Rectal smooth muscle tissue (tissue), 1 donor: ENCODE results near the gene TPD52L1.
A peak's percentile ranks its signal among the peaks of the same experiment; 100 is the strongest.

Experiments used
- H3K27ac ChIP-seq: one replicate; pipeline ENCODE4 v1.7.0; 2013; ENCODE audit warnings: low read depth, low read length, inconsistent platforms
- H3K27me3 ChIP-seq: one replicate; pipeline ENCODE4 v1.7.0; 2013; ENCODE audit warnings: low read length; ENCODE audit not compliant: control insufficient read depth, insufficient read depth
- H3K36me3 ChIP-seq: one replicate; pipeline ENCODE4 v1.7.0; 2013; ENCODE audit warnings: low read length; ENCODE audit not compliant: control insufficient read depth, insufficient read depth
- H3K4me1 ChIP-seq: one replicate; pipeline ENCODE4 v1.7.0; 2013; ENCODE audit warnings: low read length; ENCODE audit not compliant: control insufficient read depth, insufficient read depth
- H3K4me3 ChIP-seq: one replicate; pipeline ENCODE4 v1.7.0; 2013; ENCODE audit warnings: low read length
- H3K9ac ChIP-seq: one replicate; pipeline ENCODE4 v1.7.0; 2013; ENCODE audit warnings: low read length

TPD52L1 gene

DNA sequence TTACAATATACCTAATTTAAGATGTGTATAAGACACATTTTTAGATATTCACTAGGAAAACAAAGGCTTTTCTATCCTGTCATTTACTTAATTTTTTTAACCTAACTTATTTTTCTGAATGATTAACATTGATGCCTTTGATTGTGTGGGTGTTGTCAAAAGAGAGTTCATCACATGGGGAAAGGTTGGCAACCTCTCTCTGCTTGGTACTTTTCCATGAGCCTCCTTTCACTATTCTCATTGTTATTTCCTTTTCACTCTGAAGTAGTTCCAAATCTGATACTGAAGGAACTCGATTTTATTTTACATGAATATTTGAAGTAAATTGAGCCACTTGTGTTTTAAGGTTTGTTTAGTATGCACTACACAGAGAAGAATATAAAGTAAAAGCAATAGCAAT lies 35.9 kb downstream of the TPD52L1 start:
- Histone ChIP-seq H3K9ac (no peak overlapping the region), H3K4me1 (no peaks in the 10 kb centered on the region), H3K27me3 (no peaks in the 10 kb centered on the region), H3K4me3 (no peak overlapping the region), H3K36me3 (no peaks in the 10 kb centered on the region), H3K27ac (no peak overlapping the region)

DNA sequence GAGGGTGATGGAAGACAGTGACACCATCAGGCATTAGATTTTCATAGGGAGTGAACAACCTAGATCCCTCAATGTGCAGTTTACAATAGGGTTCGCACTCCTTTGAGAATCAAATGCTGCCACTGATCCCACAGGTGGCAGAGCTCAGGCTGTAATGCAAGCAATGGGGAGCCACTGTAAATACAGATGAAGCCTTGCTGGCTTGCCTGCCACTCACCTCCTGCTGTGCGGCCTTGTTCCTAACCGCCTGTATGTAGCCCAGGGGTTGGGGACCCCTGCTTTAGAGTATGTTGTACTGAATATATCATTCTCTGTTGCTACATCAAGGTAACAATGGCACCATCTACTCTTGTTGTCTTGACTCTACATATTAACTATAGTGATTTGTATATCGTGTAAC lies 37.1 kb downstream of the TPD52L1 start:
- Histone ChIP-seq H3K27me3 (no peaks in the 10 kb centered on the region), H3K9ac (no peak overlapping the region), H3K27ac (no peak overlapping the region), H3K4me1 (no peaks in the 10 kb centered on the region), H3K4me3 (no peak overlapping the region), H3K36me3 (no peaks in the 10 kb centered on the region)

DNA sequence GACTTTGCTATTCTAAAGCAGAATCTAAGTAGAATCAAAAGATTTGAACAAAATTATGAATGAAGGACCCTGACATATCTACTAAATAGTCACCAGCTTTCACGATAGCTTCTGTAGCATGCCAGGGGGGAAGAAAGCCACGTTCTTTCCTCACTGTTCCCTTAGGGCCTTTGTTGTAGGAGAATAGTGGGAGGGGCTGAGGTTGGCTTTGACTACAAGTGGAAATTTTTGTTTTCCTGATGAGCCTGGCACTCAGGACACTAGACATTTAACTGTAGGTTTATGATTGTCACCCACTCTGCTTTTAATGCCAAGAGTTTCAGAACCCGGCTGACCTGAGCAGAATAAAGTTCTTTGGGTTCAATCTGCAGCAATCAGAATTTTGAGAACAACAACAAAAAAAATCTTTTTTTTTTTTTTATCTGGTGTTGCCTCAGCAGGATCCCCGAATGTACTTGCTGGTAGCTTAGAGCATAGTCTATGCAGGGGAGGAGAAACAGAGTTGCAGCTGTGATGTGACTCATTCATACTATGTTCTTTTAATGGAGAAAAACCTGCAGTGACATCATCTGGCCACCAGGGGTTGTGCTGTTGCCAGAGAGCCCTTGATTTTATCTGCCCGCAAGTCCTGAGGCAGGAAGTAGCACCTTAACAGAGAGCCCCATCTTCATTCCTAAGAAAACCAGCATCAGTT lies 38.5 kb downstream of the TPD52L1 start:
- no peak overlapping the region for H3K27ac ChIP-seq
- H3K9ac ChIP-seq: no peak overlapping the region
- no peaks in the 10 kb centered on the region for H3K36me3 ChIP-seq
- no peaks in the 10 kb centered on the region for H3K4me1 ChIP-seq
- no peaks in the 10 kb centered on the region for H3K27me3 ChIP-seq
- no peak overlapping the region for H3K4me3 ChIP-seq

DNA sequence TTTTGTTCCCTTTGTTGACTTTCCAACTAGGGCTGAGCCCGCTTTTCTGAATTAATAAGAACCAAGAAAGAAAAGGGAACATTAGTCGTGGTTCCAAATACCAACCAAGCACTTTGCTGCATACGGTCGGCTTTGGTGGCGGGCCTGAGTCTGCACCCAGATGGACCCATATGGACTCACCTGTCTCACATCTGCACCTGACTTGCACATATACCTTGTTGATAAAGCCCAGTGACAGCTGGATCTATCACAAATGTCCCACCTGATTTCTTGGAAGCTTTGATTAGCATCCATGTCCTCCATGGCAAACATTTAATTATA lies 39.0 kb downstream of the TPD52L1 start:
- Histone ChIP-seq H3K27ac (no peak overlapping the region), H3K27me3 (no peaks in the 10 kb centered on the region), H3K4me1 (no peaks in the 10 kb centered on the region), H3K9ac (no peak overlapping the region), H3K4me3 (no peak overlapping the region), H3K36me3 (no peaks in the 10 kb centered on the region)

DNA sequence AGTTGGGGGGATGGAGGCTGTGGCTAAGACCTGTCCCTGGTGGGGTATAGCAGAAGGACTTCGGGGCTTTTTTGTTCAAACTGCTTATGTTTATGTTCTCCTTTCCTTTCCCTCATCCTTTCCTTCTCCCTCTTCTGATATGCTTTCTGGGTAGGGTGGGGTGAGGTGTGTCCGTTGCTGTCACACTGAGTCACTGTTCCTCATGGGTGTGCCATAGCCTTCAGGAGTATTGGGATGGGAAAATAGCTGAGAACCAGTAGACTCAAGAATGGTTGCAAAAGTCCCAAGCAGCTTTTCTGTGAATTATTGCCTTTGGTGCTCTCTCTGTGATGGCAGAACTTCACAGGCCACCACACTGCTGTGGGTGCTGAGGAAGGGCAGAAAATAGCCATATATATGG lies 39.6 kb downstream of the TPD52L1 start:
- Histone ChIP-seq H3K27ac (no peak overlapping the region), H3K4me3 (no peak overlapping the region), H3K9ac (no peak overlapping the region), H3K4me1 (peaks cover 5% of the 10 kb centered on the region), H3K36me3 (no peaks in the 10 kb centered on the region), H3K27me3 (no peaks in the 10 kb centered on the region)

DNA sequence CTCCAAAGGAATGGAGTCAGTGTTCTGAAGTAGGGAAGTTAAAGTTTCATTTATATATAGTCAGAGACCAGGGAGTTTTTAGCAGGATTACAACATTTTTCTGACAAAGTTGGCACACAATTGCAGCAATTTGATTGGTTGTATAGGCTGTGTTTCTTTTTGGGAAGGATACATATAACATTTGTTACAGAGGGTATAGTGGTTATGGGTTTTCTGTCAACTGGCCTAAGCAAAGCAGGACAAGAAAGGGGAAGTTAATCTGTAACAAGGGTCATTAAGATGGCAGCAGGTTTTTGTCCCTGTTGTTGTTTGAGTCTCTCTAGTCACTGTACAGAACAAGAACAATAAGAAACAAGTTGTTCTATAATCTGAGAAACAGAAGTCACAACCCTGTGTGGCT lies 41.4 kb downstream of the TPD52L1 start:
- H3K9ac ChIP-seq: no peak overlapping the region
- H3K36me3 ChIP-seq: no peaks in the 10 kb centered on the region
- no peak overlapping the region for H3K27ac ChIP-seq
- no peak overlapping the region for H3K4me3 ChIP-seq
- H3K27me3 ChIP-seq: no peaks in the 10 kb centered on the region
- H3K4me1 ChIP-seq: peaks cover 7% of the 10 kb centered on the region

DNA sequence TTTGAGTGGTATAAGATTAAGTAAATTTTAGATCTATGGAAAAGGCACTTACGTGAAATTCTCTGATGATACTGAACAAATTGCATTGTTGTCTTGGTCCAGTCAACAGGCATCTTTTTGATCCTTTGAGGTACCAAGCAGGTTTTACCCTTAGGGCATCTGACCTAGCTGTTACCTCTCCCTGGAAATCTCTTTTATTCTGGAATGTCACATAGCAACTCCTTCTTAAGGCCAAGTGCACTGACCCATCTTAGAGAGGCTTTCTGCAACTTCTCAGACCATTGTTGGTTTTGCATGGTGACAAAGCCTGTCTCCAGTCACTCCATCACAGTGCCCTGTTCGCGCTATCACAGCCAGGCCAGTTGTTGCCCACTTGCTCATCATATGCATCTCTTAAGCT lies 42.0 kb downstream of the TPD52L1 start:
- no peak overlapping the region for H3K9ac ChIP-seq
- no peak overlapping the region for H3K4me3 ChIP-seq
- no peaks in the 10 kb centered on the region for H3K27me3 ChIP-seq
- no peaks in the 10 kb centered on the region for H3K36me3 ChIP-seq
- H3K4me1 ChIP-seq: peaks cover 7% of the 10 kb centered on the region
- H3K27ac ChIP-seq: no peak overlapping the region

DNA sequence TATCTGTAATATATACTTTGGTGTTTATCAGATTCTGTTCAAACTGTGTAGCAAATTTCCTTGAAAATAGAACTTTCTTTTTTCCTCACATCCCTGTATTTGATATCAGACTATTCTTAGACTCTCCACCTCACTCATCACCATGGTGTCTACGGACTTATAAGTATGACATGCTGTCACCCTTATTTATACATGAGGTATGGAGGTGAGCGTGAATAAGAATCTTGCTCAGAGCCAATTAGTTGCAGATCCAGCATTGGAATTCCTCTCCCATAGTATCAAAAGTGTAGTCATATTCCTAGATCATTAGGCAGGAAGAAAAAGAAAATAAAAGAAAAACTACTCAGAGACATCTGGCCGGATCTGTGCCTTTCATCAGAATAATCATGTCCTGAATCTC lies 43.0 kb downstream of the TPD52L1 start:
- no peak overlapping the region for H3K27ac ChIP-seq
- H3K9ac ChIP-seq: no peak overlapping the region
- H3K4me1 ChIP-seq: peaks cover 7% of the 10 kb centered on the region
- H3K27me3 ChIP-seq: no peaks in the 10 kb centered on the region
- no peaks in the 10 kb centered on the region for H3K36me3 ChIP-seq
- no peak overlapping the region for H3K4me3 ChIP-seq

DNA sequence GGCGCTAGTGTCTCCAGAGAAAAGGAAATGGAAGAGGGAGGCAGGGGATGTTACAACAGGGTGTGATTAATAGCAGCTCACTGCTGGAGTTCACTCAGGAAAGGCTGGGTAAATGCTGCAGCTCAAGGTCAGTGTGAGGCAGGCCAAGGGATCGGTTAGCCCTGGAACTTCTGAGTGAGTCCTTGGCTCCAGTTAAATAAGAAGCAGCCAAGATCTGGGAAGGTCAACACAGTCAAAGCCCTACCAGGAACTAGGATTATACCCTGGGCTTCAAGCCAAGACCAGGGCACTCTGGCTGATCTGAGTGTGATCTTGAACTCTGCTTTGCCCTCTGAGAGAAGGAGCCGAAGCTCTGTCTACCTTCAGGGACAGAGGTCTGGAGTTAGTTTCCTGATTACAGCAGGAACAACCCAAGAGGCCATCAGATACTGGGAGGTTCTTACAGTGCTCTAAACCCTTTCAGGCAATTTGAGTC lies 44.3 kb downstream of the TPD52L1 start:
- H3K27me3 ChIP-seq: no peaks in the 10 kb centered on the region
- no peaks in the 10 kb centered on the region for H3K36me3 ChIP-seq
- H3K27ac ChIP-seq: peak overlapping the region; percentile 41
- H3K9ac ChIP-seq: no peak overlapping the region
- H3K4me1 ChIP-seq: peaks cover 7% of the 10 kb centered on the region
- no peak overlapping the region for H3K4me3 ChIP-seq

DNA sequence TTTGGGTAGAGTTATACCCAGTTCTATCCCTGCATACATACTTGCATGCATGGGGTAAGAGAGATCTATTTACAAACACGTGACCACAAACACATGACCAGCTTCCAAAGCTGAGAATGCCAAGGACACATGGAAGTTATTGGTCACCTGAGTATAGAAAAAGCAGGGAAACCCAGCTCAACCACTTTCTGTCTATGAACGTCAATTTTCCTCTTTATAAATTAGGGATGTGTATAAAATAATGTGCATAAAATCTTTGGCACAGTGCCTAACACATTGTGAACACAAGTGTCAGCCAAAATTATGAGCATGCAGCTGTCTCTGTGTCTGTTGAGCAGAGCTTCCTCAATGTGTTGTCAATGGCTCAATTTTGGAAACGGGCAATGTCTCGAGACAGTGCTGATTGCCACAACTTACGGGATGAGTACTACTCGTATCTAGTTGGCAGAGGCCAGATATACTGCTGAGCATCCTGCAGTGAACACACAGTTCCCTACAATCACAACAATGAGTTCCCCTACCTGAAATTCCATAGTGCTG lies 44.9 kb downstream of the TPD52L1 start:
- no peak overlapping the region for H3K9ac ChIP-seq
- no peaks in the 10 kb centered on the region for H3K27me3 ChIP-seq
- H3K36me3 ChIP-seq: no peaks in the 10 kb centered on the region
- no peak overlapping the region for H3K4me3 ChIP-seq
- peak overlapping the region; percentile 41 for H3K27ac ChIP-seq
- H3K4me1 ChIP-seq: peaks cover 7% of the 10 kb centered on the region

DNA sequence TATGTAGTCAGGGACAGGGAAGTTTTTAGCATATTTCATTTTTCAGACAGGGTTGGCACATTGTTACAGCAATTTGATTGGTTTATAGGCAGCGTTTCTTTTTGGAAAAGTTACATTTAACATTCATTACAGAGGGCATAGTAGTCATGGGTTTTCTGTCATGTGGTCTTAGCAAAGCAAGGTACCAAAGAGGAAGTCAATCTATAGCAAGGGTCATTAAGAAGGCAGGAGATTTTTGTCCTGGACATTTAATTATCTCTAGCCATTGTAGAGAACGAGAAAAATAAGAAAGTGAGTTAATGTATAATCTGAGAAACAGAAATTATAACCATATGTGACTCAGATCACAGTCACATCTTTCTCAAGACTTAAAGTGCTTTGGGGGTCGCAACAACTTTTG lies 47.4 kb downstream of the TPD52L1 start:
- Histone ChIP-seq H3K4me1 (peaks cover 7% of the 10 kb centered on the region), H3K9ac (no peak overlapping the region), H3K27me3 (no peaks in the 10 kb centered on the region)

DNA sequence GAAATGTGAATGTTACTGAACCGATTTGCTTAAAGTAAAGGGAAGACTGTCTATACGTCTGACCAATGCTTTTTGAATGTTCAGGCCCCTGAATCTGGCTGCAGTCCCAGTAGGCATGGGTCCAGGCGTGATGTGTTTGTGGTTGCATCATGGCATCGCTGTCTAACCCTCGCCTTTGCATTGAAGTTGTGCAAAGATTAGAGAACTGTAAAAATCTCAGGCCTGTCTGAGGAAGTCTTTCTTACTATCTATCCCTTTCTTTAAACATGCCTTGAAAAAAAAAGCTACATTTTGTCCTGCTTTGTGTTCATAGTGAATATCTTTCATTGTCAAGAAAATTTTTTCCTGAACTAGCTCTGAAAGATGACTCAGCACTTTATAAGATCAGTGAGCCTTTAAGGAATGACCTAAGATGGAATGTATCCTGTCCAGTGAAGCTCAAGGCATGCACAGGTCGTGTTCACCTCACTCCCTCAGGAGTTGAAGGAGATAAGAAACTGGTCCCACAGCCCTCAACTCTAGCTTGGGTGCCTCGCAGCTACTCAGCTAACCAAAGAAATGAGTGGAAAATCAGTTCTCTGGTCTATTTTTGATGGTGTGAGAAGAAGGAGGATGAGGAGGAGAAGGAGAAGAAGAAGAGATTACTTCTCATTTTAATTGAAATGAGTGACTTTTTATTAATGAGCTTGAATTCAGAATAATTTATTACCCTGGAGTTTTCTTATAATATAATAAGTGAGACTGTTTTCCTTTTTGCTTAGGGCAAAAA lies 48.6 kb downstream of the TPD52L1 start:
- Histone ChIP-seq H3K27me3 (no peaks in the 10 kb centered on the region), H3K9ac (no peak overlapping the region), H3K4me3 (no peak overlapping the region), H3K4me1 (peaks cover 7% of the 10 kb centered on the region), H3K36me3 (no peaks in the 10 kb centered on the region), H3K27ac (no peak overlapping the region)

More for the DNA sequence above, 47.4 kb downstream of the TPD52L1 start:
- H3K27ac ChIP-seq: no peak overlapping the region
- H3K36me3 ChIP-seq: no peaks in the 10 kb centered on the region
- H3K4me3 ChIP-seq: no peak overlapping the region

DNA sequence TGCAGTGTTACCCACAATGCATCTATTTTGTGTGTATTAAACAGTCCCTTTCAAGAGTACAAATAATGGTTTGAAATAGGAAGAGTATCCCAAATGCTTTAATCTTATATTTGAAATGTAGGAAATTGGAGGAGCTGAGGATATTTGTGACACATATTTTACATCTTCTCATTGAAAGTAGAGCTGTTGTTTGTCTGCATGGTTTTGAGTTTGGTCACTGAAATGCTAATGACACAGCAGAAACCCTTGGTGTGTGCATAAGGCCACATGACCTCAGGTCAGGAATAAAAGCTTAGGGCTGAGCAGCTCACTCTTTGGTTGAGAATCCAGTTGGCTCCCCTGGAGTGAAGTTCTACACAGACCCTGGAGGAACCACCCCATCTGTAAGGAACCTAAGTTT lies 49.8 kb downstream of the TPD52L1 start:
- Histone ChIP-seq H3K4me3 (no peak overlapping the region), H3K9ac (no peak overlapping the region), H3K27ac (no peak overlapping the region), H3K36me3 (no peaks in the 10 kb centered on the region), H3K27me3 (no peaks in the 10 kb centered on the region), H3K4me1 (no peaks in the 10 kb centered on the region)
